Mesendoderm (in vitro differentiated cells): ENCODE measurements around the gene ORAI1.

Experiments used
- DNase-seq: peaks from one replicate; pipeline ENCODE4 v3.0.0; 2013
- H2AK5ac ChIP-seq: 2 replicates; pipeline ENCODE4 v1.6.1; 2013; ENCODE audit warnings: low read length, inconsistent platforms
- H2BK120ac ChIP-seq: 2 replicates; pipeline ENCODE4 v1.6.1; 2013; ENCODE audit warnings: low read depth, mild to moderate bottlenecking, low read length, moderate library complexity, mixed read lengths
- H2BK15ac ChIP-seq: replicated peaks from 2 replicates; pipeline ENCODE4 v1.6.1; 2013; ENCODE audit warnings: low read depth, mild to moderate bottlenecking, moderate library complexity
- H2BK5ac ChIP-seq: 2 replicates; pipeline ENCODE4 v1.6.1; 2013; ENCODE audit warnings: low read length, inconsistent platforms
- H3K18ac ChIP-seq: 2 replicates; pipeline ENCODE4 v1.6.1; 2013; ENCODE audit warnings: mild to moderate bottlenecking, low read length, mixed read lengths
- H3K23ac ChIP-seq: one replicate; pipeline ENCODE4 v1.6.1; 2013; ENCODE audit warnings: low read length
- H3K27ac ChIP-seq: 2 replicates; pipeline ENCODE4 v1.5.1; 2013; ENCODE audit warnings: low read depth, mild to moderate bottlenecking, inconsistent platforms, low read length, moderate library complexity
- H3K27me3 ChIP-seq: 2 replicates; pipeline ENCODE4 v1.6.1; 2013; ENCODE audit warnings: low read length, control low read depth, mild to moderate bottlenecking, inconsistent platforms; ENCODE audit not compliant: insufficient read depth, poor library complexity
- H3K36me3 ChIP-seq: 2 replicates; pipeline ENCODE4 v1.6.1; 2013; ENCODE audit warnings: low read length, inconsistent platforms; ENCODE audit not compliant: control insufficient read depth, insufficient read depth
- H3K4ac ChIP-seq: one replicate; pipeline ENCODE4 v1.6.1; 2013; ENCODE audit warnings: low read depth, mild to moderate bottlenecking, low read length, moderate library complexity
- H3K4me1 ChIP-seq: 2 replicates; pipeline ENCODE4 v1.6.1; 2013; ENCODE audit warnings: low read depth, low read length, inconsistent platforms; ENCODE audit not compliant: control insufficient read depth
- H3K4me2 ChIP-seq: 2 replicates; pipeline ENCODE4 v1.6.1; 2013; ENCODE audit warnings: low read length
- H3K4me3 ChIP-seq: 2 replicates; pipeline ENCODE4 v1.5.1; 2013; ENCODE audit warnings: mild to moderate bottlenecking, low read length
- H3K56ac ChIP-seq: one replicate; pipeline ENCODE4 v1.6.1; 2013; ENCODE audit warnings: low read length
- H3K79me1 ChIP-seq: 2 replicates; pipeline ENCODE4 v1.6.1; 2013; ENCODE audit warnings: low read length, inconsistent platforms
- H3K79me2 ChIP-seq: 2 replicates; pipeline ENCODE4 v1.6.1; 2013; ENCODE audit warnings: mild to moderate bottlenecking, low read length; ENCODE audit not compliant: control insufficient read depth, insufficient read depth
- H3K9ac ChIP-seq: 2 replicates; pipeline ENCODE4 v1.6.1; 2013; ENCODE audit warnings: low read length, inconsistent platforms
- H4K5ac ChIP-seq: one replicate; pipeline ENCODE4 v1.6.1; 2013; ENCODE audit warnings: low read length
- H4K8ac ChIP-seq: one replicate; pipeline ENCODE4 v1.6.1; 2013; ENCODE audit warnings: low read depth, mild to moderate bottlenecking, control low read depth, low read length, moderate library complexity
- WGBS: extraction: QIAGEN DNeasy Blood & Tissue Kit; methylation state at CpG from one replicate; pipeline ENCODE4 v1.1.7; 2013; ENCODE audit warnings: low lambda C conversion rate, missing lambda C conversion rate; ENCODE audit not compliant: insufficient coverage; ENCODE audit errors: extremely low coverage; 5-methylcytosine and 5-hydroxymethylcytosine counted together

The ORAI1 gene

GRCh38 chr12:121641343-121641630 lies 15.0 kb downstream of the ORAI1 start:
- H3K27me3 ChIP-seq, result no peaks in the 10 kb centered on the region
- no peak overlapping the region for H3K56ac ChIP-seq
- no peak overlapping the region for H2BK120ac ChIP-seq
- no peak overlapping the region for H3K4me2 ChIP-seq
- H3K4ac ChIP-seq, result no peak overlapping the region
- no peak for DNase-seq
- no peak overlapping the region for H4K8ac ChIP-seq
- peaks cover 12% of the 10 kb centered on the region for H3K79me1 ChIP-seq
- no peak overlapping the region for H3K27ac ChIP-seq
- no peak overlapping the region for H4K5ac ChIP-seq
- H2BK5ac ChIP-seq, result no peak overlapping the region
- H2BK15ac ChIP-seq, result no peak overlapping the region
- peaks cover 18% of the 10 kb centered on the region for H3K79me2 ChIP-seq
- no peaks in the 10 kb centered on the region for H3K4me1 ChIP-seq
- H3K4me3 ChIP-seq, result no peak overlapping the region
- no peak overlapping the region for H2AK5ac ChIP-seq
- H3K18ac ChIP-seq, result no peak overlapping the region
- H3K9ac ChIP-seq, result no peak overlapping the region
- no peak overlapping the region for H3K23ac ChIP-seq
- H3K36me3 ChIP-seq, result peaks cover 2% of the 10 kb centered on the region
- WGBS, result no CpG with 5 or more reads among the region's 18 CpGs

GRCh38 chr12:121648458-121649028 lies 22.2 kb downstream of the ORAI1 start:
- Histone ChIP-seq H3K79me1 (no peaks in the 10 kb centered on the region), H4K8ac (no peak overlapping the region), H3K4me1 (no peaks in the 10 kb centered on the region), H3K23ac (no peak overlapping the region), H3K27ac (no peak overlapping the region), H3K36me3 (no peaks in the 10 kb centered on the region), H3K79me2 (no peaks in the 10 kb centered on the region), H2BK120ac (no peak overlapping the region), H3K18ac (no peak overlapping the region), H2BK15ac (no peak overlapping the region), H3K56ac (no peak overlapping the region), H3K4me3 (no peak overlapping the region), H4K5ac (no peak overlapping the region), H2BK5ac (no peak overlapping the region), H2AK5ac (no peak overlapping the region), H3K4me2 (no peak overlapping the region), H3K9ac (no peak overlapping the region), H3K27me3 (no peaks in the 10 kb centered on the region), H3K4ac (no peak overlapping the region)
- no CpG with 5 or more reads among the region's 11 CpGs for WGBS
- DNase-seq, result no peak

GRCh38 chr12:121649322-121649721 lies 23.0 kb downstream of the ORAI1 start:
- Histone ChIP-seq H3K4ac (no peak overlapping the region), H3K9ac (no peak overlapping the region), H2AK5ac (no peak overlapping the region), H3K18ac (no peak overlapping the region), H3K79me1 (no peaks in the 10 kb centered on the region), H4K5ac (no peak overlapping the region), H2BK120ac (no peak overlapping the region), H3K27me3 (no peaks in the 10 kb centered on the region), H3K4me3 (no peak overlapping the region), H3K27ac (no peak overlapping the region), H3K36me3 (no peaks in the 10 kb centered on the region), H2BK15ac (no peak overlapping the region), H3K79me2 (no peaks in the 10 kb centered on the region), H3K4me2 (no peak overlapping the region), H4K8ac (no peak overlapping the region), H3K23ac (no peak overlapping the region), H2BK5ac (no peak overlapping the region), H3K4me1 (no peaks in the 10 kb centered on the region), H3K56ac (no peak overlapping the region)
- WGBS, result no CpG with 5 or more reads among the region's 5 CpGs
- no peak for DNase-seq

GRCh38 chr12:121649819-121650353 lies 23.6 kb downstream of the ORAI1 start:
- no peaks in the 10 kb centered on the region for H3K79me1 ChIP-seq
- H4K8ac ChIP-seq, result no peak overlapping the region
- H2BK15ac ChIP-seq, result no peak overlapping the region
- peak; percentile 61 for DNase-seq
- no peak overlapping the region for H3K4ac ChIP-seq
- H3K23ac ChIP-seq, result no peak overlapping the region
- no peak overlapping the region for H3K56ac ChIP-seq
- no peaks in the 10 kb centered on the region for H3K27me3 ChIP-seq
- H3K18ac ChIP-seq, result no peak overlapping the region
- H2BK120ac ChIP-seq, result no peak overlapping the region
- H4K5ac ChIP-seq, result no peak overlapping the region
- no peak overlapping the region for H3K4me3 ChIP-seq
- no peak overlapping the region for H3K27ac ChIP-seq
- no CpG with 5 or more reads among the region's 8 CpGs for WGBS
- no peaks in the 10 kb centered on the region for H3K79me2 ChIP-seq
- H3K4me2 ChIP-seq, result no peak overlapping the region
- no peak overlapping the region for H2AK5ac ChIP-seq
- H3K9ac ChIP-seq, result no peak overlapping the region
- no peak overlapping the region for H2BK5ac ChIP-seq
- H3K36me3 ChIP-seq, result no peaks in the 10 kb centered on the region
- no peaks in the 10 kb centered on the region for H3K4me1 ChIP-seq

GRCh38 chr12:121651320-121651719 lies 25.0 kb downstream of the ORAI1 start:
- Histone ChIP-seq H3K56ac (no peak overlapping the region), H3K36me3 (no peaks in the 10 kb centered on the region), H3K23ac (no peak overlapping the region), H3K4me2 (no peak overlapping the region), H2BK5ac (no peak overlapping the region), H3K27ac (no peak overlapping the region), H3K4ac (no peak overlapping the region), H3K4me3 (no peak overlapping the region), H4K8ac (no peak overlapping the region), H2BK15ac (no peak overlapping the region), H3K79me1 (no peaks in the 10 kb centered on the region), H3K9ac (no peak overlapping the region), H2BK120ac (no peak overlapping the region), H3K79me2 (no peaks in the 10 kb centered on the region), H3K27me3 (no peaks in the 10 kb centered on the region), H3K4me1 (no peaks in the 10 kb centered on the region), H4K5ac (no peak overlapping the region), H3K18ac (no peak overlapping the region), H2AK5ac (no peak overlapping the region)
- no CpG with 5 or more reads among the region's 8 CpGs for WGBS
- no peak for DNase-seq
